Stimulated activated CD8-positive, alpha-beta memory T cell treated with anti-CD3 and anti-CD28 coated beads, Interleukin-12 subunit alpha, Interleukin-12 subunit beta, amount 100 ng/mL, for 4 hours (primary cell): ENCODE results near the gene UBFD1.
"Not testable (repeated sequence)": the region's sequence is repeated elsewhere in the genome, so short reads cannot be mapped to it uniquely, and the experiment has no call there.

Experiments used
- DNase-seq: peaks from one replicate; pipeline ENCODE4 v3.0.0-alpha.2; 2020; ENCODE audit warnings: low read depth

UBFD1 gene

DNA sequence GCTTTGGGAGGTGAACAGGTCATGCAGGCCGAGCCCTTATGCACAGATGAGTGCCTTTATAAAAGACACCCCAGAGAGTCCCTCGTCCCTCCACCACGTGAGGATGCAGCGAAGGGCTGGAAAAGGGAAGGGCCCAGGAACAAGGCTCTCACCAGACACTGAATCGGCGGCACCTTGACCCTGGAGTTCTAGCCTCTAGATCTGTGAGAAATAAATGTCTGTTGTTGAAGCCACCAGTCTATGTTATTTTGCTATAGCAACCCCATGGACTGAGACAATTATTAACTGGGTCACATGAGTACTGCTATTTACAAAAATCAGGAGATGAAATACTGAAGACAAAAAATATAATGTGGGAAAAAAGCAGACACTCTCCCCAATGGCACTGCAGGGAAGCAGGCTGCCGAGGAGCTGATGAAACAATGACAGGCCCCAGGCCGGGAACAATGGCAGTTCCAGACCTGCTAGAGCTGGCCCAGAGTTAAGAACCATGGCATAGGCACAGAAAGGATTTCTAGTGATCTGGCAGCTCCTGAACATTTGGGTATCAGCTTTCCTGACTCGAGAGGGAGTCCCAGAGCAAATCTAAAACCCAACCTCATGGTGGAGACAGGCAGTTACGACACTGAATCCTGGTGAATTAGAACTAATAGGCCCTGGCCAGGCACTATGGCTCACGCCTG is 29.4 kb upstream of the UBFD1 start:
- DNase-seq, result no peak

DNA sequence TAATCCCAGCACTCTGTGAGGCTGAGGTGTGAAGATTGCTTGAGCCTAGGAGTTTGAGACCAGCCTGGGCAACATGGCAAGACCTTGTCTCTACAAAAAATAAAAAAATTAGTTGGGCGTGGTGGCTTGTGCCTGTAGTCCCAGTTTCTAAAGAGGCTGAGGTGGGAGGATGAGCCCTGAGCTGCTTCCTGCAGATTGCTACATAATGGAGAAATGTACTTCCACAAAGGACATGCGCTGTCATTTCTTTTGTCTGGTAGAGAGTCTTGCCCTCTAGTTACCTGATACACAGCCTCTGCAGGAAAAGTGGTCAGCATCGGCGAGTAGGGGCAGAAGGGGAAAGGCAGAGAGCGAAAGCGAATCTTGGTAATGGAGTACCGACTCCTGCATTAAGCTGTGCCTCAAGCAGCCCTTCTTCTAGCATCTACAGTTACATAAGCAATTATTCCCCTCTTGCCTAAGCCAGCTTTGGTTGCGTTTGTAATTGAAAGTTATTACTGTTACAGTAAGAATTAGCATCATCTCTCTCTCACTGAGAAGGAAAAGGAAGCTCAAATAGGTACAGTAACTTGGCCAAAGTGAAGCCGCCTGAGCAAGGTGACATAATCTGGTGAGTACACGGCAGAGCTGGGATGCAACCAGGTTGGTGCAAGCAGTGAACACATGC is 28.8 kb upstream of the UBFD1 start:
- no peak for DNase-seq

DNA sequence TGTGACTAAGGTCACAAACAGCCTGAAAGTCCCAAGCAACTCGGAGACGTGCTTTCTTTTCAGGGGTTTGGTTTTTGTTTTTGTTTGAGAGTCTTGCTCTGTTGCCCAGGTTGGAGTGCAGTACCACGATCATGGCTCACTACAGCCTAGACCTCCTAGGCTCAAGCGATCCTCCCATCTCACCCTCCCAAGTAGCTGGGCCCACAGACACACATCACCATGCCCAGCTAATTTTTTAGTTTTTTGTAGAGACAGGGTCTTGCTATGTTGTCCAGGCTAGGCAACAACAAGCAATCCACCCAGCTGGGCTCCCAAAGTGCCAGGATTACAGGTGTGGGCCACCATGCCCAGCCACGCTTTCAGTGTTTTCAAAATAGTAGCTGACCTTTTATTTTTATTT is 27.5 kb upstream of the UBFD1 start:
- no peak for DNase-seq

DNA sequence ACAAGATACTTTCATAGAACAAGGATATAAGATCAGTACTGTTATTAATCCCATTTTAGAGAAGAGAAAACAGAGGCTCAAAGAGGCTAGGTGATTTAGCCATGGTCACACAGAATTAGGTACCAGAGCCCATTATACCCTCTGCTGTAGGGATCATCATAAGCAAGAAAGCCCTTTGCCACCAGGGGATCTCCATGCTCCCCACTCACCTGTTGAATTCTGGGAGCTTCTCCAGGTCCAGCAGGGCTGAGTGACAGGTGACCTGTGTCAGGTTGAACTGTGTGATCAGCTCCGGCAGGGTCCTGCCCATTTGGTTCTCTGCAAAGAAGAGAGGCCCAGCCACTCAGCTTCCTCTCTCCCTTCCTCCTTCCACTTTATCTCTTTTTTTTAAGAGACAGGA is 25.1 kb upstream of the UBFD1 start:
- no peak for DNase-seq

DNA sequence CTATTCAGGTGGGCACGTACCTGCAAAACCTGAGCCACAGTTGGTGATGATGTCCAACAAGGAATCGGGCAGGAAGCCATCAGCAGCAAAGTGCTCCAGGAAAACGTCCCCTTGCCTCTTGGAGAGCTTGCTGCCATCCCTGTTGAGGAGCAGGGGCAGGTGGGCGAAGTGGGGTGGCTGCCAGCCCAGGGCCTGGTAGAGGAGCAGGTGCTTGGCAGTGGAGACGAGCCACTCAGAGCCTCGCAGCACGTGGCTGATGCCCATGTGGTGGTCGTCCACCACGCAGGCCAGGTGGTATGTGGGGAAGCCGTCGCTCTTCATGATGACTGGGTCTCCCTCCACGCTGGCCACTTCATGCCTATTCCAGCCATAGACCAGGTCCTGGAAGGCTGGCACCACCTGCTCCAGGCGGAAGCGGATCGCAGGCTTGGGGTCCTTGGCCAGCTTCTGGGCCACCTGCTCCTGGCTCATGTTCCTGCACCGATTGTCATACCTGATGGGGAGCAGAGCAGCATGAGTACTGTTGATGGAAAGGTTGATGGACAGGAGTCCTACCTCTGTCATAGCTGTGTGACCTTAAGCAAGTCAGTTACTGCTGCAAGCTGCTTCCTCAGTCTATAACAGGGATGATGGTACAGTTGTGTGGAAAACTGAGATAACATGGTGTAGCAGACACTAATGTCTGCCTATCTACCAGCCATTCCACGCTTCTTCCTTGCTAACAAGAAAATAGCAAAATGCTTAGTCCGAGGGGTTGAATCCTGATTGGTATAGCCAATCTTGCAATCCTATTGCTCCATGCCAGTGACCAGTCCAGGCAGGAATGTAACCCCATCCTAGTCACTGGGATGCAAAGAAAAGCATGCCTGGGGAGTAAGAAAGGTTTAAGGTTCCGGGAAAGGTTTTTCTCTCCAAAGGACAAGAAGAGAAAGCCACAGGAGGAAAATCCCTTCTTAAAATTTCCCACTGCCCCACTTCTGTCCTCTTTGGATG is 22.4 kb upstream of the UBFD1 start:
- DNase-seq, result no peak

DNA sequence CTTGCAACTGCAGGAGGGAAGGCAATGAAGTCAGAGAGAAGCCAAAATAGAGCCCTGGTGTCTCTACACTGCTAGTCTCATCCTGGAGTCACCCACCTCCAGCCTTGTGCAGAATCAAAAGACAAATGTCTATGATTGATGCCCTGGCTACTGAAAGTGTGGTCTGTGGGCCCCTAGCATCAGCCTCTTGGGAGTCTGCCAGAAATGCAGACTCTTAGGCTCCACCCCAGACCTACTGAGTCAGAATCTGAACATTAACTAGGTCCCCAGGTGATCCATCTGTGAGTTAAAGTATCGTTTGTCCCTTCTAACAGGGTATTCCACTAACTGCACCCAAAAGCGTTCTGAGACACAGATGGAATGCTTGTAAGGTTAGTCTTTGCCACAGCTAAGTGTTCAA is 21.6 kb upstream of the UBFD1 start:
- DNase-seq, result no peak

DNA sequence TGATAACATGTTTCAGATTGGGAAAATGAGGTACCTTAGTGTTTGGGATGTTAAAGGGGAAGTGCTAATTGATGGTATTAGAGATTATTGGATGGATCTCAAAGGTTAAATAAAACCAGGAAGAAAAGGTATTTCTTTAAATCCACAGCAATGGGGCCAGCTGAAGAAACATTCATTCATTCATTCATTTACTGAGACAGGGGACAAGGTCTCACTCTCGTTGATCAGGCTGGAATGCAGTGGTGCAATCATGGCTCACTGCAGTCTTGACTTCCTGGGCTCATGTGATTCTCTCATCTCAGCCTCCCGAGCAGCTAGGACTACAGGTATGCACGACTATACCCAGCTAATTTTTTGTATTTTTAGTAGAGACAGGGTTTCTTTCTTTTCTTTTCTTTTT is 20.1 kb upstream of the UBFD1 start:
- DNase-seq, result no peak

DNA sequence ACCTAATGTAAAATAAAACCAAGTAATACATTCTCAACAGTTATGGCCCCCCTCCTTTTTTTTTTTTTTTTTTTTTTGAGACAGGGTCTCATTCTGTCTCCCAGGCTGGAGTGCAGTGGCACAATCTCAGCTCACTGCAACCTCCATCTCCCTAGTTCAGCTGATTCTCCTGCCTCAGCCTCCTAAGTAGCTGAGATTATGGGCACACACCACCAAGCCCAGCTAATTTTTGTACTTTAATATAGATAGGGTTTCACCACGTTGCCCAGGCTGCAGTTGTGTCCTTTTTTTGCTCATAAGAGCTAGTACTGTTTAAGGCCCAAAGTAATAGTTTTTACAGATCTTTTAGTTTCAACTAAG is 18.6 kb upstream of the UBFD1 start:
- no peak for DNase-seq

DNA sequence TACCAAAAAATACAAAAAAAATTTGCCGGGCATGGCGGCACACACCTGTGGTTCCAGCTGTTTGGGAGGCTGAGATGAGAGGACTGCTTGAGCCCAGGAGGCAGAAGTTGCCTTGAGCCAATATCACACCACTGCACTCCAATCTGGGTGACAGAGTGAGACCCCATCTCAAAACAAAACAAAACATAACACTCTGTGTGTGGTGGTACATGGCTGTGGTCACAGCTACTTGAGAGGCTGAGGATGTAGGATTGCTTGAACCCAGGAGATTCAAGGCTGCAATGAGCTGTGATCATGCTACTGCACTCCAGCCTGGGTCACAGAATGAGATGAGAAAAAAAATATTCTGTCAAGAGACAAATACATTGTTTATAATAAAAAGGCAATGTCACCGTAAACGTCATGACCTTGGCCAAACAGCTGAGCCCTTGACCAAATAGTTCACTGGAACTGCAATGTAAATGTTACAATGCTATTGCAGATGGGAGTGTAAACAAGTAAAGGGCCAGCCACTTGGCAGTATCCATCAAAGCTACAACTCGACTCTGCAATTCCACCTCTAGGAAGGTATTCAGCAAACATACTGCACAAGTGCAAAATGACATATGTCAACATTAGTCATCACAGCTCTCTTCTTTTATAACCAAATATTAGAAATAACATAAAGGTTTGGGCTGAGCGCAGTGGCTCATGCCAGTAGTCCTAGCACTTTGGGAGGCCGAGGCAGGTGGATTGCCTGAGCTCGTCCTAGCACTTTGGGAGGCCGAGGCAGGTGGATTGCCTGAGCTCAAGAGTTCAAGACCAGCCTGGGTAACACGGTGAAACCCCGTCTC is 17.3 kb upstream of the UBFD1 start:
- no peak for DNase-seq

DNA sequence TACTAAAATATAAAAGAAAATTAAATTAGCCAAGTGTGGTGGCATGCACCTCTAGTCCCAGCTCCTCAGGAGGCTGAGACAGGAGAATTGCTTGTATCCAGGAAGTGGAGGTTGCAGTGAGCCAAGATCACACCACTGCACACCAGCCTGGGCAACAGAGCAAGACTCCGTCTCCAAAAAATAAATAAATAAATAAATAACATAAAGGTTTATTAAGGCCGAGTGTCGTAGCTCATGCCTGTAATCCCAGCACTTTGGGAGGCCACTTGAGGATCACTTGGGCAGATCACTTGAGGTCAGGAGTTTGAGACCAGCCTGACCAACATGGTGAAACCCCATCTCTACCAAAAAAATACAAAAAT is 16.7 kb upstream of the UBFD1 start:
- not testable (repeated sequence) for DNase-seq

DNA sequence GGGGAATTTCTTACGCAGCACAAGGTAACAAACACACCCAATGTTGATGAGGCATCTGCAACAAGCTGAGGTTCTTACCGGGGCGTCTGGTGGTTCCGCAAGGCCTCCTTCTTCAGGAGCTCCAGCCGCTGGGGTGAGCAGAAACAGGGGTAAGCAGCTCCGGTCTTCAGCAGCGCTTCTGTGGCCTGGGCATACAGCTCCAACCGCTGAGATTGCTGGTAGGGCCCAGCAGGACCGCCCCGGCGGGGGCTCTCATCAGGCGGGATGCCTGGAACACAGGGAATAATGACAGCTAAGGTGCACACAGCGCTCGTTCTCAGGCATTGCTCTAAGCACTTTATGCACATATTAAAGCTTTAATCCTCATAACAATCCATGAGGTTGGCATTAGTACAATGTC is 13.1 kb upstream of the UBFD1 start:
- DNase-seq, result no peak

DNA sequence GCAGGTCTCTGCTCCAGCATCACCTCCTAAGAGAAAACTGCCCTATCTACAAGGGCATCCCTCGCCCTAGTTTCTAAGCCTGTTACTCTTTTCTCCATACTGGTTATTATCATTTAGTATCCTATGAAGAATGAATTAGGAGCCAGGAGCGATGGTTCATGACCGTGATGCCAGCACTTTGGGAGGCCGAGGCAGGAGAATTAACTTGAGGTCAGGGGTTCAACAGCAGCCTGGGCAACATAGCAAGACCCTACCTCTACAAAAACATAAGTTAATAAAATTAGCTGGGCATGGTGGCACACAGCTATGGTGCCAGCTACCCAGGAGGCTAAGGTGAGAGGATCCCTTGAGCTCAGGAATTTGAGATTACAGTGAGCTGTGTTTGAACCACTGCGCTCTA is 7.6 kb upstream of the UBFD1 start:
- no peak for DNase-seq

DNA sequence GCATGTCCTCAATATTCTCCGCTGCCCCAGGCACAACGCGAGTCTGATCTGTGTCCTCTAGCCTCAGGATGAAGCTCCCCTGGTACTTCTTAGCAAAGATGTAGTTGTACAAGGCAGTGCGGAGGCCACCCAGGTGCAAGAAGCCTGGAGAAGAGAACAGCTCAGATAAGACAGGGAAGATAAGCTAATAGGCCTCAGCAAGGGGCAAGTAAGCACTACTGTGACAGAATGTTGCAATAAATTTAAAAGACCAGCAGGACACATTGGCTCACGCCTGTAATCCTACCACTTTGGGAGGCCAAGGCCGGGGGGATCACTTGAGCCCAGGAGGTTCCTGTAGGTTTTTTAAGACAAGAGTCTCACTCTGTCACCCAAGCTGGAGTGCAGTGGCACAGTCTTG is 5.4 kb upstream of the UBFD1 start:
- no peak for DNase-seq

DNA sequence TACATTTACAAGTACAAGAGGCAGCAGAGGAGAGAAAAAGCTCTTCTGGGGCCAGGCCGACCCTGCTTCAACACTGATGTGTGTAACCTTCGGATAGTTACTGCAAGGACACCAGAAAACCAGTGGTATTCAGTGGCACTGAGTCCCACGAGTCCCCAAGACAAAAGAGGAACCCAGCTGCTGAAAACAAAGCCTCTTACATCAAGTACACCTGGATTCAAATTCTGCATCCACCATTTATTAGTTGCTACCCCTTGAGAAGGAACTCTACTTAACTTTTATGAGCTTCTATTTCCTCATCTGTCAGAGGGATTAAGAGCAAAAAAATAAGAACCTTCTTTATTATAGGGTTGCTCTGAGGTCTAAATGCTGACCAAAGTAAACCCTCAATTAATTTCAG is 3.0 kb upstream of the UBFD1 start:
- no peak for DNase-seq

DNA sequence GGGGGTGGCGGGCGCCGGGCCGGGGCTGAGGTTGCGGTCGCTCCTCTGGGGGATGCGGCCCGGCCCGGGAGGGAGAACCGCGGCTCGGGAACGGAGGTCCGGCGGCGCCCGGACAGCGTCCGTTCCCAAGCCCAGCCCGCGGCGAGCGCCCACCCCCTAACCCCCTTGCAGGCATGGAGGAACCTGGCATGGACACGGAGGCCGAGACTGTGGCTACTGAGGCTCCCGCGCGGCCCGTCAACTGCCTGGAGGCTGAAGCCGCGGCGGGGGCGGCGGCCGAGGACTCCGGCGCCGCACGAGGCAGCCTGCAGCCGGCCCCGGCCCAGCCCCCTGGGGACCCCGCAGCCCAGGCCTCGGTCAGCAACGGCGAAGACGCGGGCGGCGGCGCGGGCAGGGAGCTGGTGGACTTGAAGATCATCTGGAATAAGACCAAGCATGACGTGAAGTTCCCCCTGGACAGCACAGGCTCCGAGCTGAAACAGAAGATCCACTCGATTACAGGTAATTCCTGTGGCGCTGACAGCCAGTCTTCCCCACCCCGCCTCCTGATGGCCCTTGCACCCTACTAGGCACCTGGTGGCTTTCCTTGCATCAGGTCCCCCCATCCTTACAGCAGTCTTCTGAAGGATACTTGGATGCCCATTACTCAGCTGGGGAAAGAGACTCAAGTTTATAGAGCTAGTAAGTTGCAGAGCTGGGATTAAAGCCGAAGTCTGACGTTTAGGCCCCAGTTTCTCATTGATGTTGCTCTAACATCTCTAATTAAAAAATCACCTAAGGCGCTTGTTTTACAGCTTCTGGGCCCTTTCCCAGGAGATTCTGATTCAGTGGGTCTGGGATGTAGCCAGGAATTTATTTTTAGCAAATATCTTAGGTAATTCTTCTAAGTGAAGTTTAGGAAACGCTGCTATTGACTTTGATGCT is 514 bp downstream of the UBFD1 start:
- DNase-seq, result no peak

DNA sequence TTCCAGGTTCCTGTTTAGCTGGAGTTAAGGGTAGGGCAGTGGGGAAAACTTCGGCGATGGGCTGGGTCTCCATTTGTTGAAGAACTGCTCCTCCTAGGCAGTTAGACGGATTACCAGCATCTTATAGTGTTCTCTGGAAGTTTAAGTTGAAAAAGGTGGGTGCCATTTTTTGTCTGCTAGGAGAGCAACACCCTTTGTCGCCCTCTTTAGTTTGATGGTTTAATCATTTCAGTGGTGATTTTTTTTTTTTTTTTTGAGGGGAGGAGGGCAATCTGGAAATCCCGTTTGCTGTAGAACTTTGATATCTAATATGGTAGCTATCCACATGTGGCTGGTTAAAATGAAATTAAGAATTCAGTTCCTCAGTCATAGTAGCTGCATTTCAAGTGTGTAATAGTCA is 4.1 kb downstream of the UBFD1 start:
- DNase-seq, result no peak

DNA sequence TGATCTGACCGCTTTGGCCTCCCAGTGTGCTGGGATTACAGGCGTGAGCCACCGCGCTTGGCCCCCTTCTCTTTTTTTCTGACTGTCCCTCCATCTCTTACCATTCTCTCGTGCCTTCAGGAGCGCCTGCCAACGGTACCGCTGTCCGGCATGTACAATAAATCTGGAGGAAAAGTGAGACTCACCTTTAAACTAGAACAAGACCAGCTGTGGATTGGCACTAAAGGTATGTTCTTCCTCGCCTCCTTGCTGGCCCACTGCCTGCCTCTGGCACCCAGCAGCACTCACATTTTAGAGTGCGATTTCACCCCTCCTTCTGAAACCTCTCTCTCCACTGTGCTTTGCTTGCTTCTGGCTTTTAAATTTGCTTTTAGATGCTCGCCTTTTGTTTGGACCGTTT is 5.0 kb downstream of the UBFD1 start:
- DNase-seq, result no peak

DNA sequence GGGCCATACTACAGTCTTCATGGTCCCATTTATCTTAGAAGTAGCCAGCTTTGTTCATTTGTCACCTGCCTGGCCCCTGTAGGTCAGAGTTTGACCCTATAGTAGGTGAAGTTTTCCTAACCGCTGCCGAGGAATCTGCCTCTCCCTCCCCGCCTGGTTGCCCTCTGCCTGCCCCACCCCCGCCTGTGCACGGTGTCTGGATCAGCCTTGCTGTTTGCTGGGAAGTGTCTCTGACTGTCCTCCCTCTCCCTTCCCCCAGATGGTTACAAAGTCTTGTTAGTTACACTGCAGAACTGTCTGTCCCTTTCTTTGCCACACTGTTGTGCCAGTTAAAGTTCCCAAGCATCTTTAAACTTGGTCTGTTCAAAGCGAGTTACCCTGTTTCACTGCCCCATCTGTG is 5.7 kb downstream of the UBFD1 start:
- DNase-seq, result no peak

DNA sequence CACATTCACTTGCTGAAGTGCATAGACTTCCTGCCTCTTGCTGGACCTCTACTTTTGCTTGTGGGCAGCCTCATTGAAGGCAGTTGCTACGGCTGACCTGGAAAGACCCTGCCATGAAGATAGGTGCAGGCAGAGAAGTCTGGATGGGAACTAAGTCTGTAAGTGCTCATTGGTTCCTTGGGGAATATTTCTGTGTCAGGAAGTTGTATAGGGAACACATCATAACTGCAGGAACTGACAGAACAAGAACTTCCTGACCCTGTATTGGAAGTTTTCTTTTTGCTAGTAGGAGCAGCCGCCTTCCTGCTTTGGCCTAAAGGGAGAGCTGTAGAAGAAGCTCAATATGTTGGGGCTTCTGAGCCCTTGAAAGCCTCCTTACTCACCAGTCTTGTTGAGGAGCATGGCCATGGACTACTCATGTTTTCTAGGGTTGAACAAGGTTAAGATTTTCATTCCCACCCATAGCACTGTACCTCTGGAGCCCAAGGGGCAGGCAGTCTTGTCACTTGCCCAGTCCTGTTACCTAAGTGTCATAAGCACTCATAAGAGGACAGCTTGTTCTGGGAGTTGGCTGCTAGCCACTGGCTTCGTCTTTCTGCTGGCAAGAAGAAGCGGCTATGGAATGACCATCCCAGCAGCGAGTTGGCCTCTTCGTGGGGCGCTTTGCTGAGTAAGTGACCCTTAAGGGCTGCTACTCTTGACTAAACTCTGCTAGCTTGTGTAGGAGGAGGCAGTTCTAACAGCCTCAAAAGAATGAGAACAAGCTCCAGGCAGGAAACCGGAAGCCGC is 7.2 kb downstream of the UBFD1 start:
- DNase-seq, result no peak

DNA sequence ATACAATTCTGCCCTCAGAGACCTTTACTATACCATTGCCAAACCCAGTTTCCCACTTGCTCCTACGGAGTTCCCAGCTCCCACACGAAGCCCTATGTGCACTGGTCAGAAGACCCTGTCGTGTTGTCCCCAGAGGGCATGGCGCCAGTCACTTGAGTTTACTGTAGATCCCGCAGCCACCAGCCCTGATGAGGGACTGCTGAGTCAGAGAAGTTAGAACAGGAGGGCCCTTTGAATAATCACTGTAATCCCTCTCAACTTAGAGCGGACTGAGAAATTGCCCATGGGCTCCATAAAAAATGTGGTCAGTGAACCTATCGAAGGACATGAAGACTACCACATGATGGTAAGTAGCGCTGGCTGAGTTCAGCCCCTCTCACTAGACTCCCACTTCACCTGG is 9.2 kb downstream of the UBFD1 start:
- no peak for DNase-seq
